Measurements from ENCODE around the gene NUP58.

Gene NUP58

GRCh38 chr13:25324100-25324499 is 22.7 kb downstream of the NUP58 start:
- TF ChIP-seq, protein P1, sequence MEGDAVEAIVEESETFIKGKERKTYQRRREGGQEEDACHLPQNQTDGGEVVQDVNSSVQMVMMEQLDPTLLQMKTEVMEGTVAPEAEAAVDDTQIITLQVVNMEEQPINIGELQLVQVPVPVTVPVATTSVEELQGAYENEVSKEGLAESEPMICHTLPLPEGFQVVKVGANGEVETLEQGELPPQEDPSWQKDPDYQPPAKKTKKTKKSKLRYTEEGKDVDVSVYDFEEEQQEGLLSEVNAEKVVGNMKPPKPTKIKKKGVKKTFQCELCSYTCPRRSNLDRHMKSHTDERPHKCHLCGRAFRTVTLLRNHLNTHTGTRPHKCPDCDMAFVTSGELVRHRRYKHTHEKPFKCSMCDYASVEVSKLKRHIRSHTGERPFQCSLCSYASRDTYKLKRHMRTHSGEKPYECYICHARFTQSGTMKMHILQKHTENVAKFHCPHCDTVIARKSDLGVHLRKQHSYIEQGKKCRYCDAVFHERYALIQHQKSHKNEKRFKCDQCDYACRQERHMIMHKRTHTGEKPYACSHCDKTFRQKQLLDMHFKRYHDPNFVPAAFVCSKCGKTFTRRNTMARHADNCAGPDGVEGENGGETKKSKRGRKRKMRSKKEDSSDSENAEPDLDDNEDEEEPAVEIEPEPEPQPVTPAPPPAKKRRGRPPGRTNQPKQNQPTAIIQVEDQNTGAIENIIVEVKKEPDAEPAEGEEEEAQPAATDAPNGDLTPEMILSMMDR (IDR thresholded peaks at IDR 0.05; ENCODE audit: insufficient read depth, low read depth, low read length, missing control alignments), result no peak
- no peak overlapping the region for H3K4me3 ChIP-seq (ENCODE audit: low read length)
- DNase-seq (ENCODE audit: low read depth), result no peak

DNA sequence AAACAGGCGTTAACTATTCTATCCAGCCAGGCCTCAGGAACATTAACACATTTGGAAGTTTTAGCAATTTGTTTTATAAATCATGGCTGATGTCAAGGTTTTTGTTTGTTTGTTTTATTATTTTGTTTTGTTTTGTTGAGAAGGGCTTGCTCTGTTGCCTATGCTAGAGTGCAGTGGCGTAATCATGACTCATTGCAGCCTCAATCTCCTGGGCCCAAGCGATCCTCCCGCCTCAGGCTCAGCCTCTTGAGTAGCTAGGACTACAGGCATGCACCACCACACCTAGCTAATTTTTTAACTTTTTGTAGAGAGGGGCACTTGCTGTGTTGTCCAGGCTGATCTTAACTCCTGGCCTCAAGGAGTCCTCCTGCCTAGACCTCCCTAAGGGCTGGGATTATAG is 28.3 kb downstream of the NUP58 start:
- TF ChIP-seq, protein P1 (IDR thresholded peaks at IDR 0.05; ENCODE audit: insufficient read depth, low read depth, low read length, missing control alignments), result no peak
- DNase-seq (ENCODE audit: low read depth), result peak; percentile 86
- no peak overlapping the region for H3K4me3 ChIP-seq (ENCODE audit: low read length)

DNA sequence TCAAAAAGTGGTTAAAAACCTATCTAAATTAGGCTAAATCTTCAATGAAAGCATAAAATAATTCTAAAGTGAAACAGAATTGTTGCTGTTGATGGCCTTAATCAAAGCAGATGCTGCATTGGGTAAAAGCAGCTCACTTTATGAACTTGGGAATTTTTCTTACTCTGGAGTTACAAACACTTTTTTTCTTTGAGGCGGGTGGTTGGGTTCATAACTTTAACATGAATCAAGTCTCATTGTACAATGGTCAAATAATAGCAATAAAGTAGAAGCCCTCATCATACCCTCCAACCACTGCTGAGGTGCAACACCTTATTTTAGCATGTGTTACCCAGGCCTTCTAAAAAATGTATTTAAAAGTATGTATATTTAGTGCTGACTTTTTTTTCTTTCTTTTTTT is 29.1 kb downstream of the NUP58 start:
- DNase-seq (ENCODE audit: low read depth), result peak; percentile 17
- TF ChIP-seq, protein P1 (IDR thresholded peaks at IDR 0.05; ENCODE audit: insufficient read depth, low read depth, low read length, missing control alignments), result no peak
- no peak overlapping the region for H3K4me3 ChIP-seq (ENCODE audit: low read length)

GRCh38 chr13:25335856-25336255 is 34.4 kb downstream of the NUP58 start:
- TF ChIP-seq, protein P1 (IDR thresholded peaks at IDR 0.05; ENCODE audit: insufficient read depth, low read depth, low read length, missing control alignments), result no peak
- no peak for DNase-seq (ENCODE audit: low read depth)
- no peak overlapping the region for H3K4me3 ChIP-seq (ENCODE audit: low read length)

DNA sequence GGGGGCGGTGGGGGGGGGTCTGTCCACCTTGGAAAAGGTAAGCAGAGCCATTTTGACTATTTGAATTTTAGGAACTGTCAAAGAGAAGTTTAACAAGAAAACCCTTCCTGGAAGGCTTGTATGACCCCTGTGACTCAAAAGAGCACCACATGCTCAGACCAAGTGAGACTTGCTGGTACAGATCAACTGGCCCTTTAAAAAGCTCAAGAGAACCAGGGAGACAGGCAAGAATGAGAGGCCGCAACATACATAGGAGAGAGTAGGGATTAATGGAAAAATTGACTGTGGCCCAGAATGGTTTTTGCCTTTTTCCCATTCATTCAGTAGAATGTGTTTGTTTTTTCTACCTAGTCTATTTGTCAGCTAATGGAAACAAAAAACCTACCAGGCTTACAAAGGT is 44.2 kb downstream of the NUP58 start:
- peak; percentile 15 for DNase-seq (ENCODE audit: low read depth)
- TF ChIP-seq, protein P1 (IDR thresholded peaks at IDR 0.05; ENCODE audit: insufficient read depth, low read depth, low read length, missing control alignments), result no peak
- no peak overlapping the region for H3K4me3 ChIP-seq (ENCODE audit: low read length)

- H3K4me3 ChIP-seq (ENCODE audit: low read length), result no peak overlapping the region
- TF ChIP-seq, protein P1 (IDR thresholded peaks at IDR 0.05; ENCODE audit: insufficient read depth, low read depth, low read length, missing control alignments), result no peak
- DNase-seq (ENCODE audit: low read depth), result peak; percentile 26
Measured at GRCh38 chr13:25347151-25347550, 45.7 kb downstream of the NUP58 start.

GRCh38 chr13:25351404-25351803 is 50.0 kb downstream of the NUP58 start:
- H3K4me3 ChIP-seq (ENCODE audit: low read length), result no peak overlapping the region
- peak; percentile 20 for DNase-seq (ENCODE audit: low read depth)
- TF ChIP-seq, protein P1 (IDR thresholded peaks at IDR 0.05; ENCODE audit: insufficient read depth, low read depth, low read length, missing control alignments), result no peak

Measured in epithelial cell of esophagus (primary cell).